Mesendoderm (in vitro differentiated cells): Measurements from ENCODE around the gene GABBR2.

Source experiments
- DNase-seq: peaks from one replicate; pipeline ENCODE4 v3.0.0; 2013
- H2AK5ac ChIP-seq: 2 replicates; pipeline ENCODE4 v1.6.1; 2013; ENCODE audit warnings: low read length, inconsistent platforms
- H2BK120ac ChIP-seq: 2 replicates; pipeline ENCODE4 v1.6.1; 2013; ENCODE audit warnings: low read depth, mild to moderate bottlenecking, low read length, moderate library complexity, mixed read lengths
- H2BK15ac ChIP-seq: replicated peaks from 2 replicates; pipeline ENCODE4 v1.6.1; 2013; ENCODE audit warnings: low read depth, mild to moderate bottlenecking, moderate library complexity
- H2BK5ac ChIP-seq: 2 replicates; pipeline ENCODE4 v1.6.1; 2013; ENCODE audit warnings: low read length, inconsistent platforms
- H3K18ac ChIP-seq: 2 replicates; pipeline ENCODE4 v1.6.1; 2013; ENCODE audit warnings: mild to moderate bottlenecking, low read length, mixed read lengths
- H3K23ac ChIP-seq: one replicate; pipeline ENCODE4 v1.6.1; 2013; ENCODE audit warnings: low read length
- H3K27ac ChIP-seq: 2 replicates; pipeline ENCODE4 v1.5.1; 2013; ENCODE audit warnings: low read depth, mild to moderate bottlenecking, inconsistent platforms, low read length, moderate library complexity
- H3K27me3 ChIP-seq: 2 replicates; pipeline ENCODE4 v1.6.1; 2013; ENCODE audit warnings: low read length, control low read depth, mild to moderate bottlenecking, inconsistent platforms; ENCODE audit not compliant: insufficient read depth, poor library complexity
- H3K36me3 ChIP-seq: 2 replicates; pipeline ENCODE4 v1.6.1; 2013; ENCODE audit warnings: low read length, inconsistent platforms; ENCODE audit not compliant: control insufficient read depth, insufficient read depth
- H3K4ac ChIP-seq: one replicate; pipeline ENCODE4 v1.6.1; 2013; ENCODE audit warnings: low read depth, mild to moderate bottlenecking, low read length, moderate library complexity
- H3K4me1 ChIP-seq: 2 replicates; pipeline ENCODE4 v1.6.1; 2013; ENCODE audit warnings: low read depth, low read length, inconsistent platforms; ENCODE audit not compliant: control insufficient read depth
- H3K4me2 ChIP-seq: 2 replicates; pipeline ENCODE4 v1.6.1; 2013; ENCODE audit warnings: low read length
- H3K4me3 ChIP-seq: 2 replicates; pipeline ENCODE4 v1.5.1; 2013; ENCODE audit warnings: mild to moderate bottlenecking, low read length
- H3K56ac ChIP-seq: one replicate; pipeline ENCODE4 v1.6.1; 2013; ENCODE audit warnings: low read length
- H3K79me1 ChIP-seq: 2 replicates; pipeline ENCODE4 v1.6.1; 2013; ENCODE audit warnings: low read length, inconsistent platforms
- H3K79me2 ChIP-seq: 2 replicates; pipeline ENCODE4 v1.6.1; 2013; ENCODE audit warnings: mild to moderate bottlenecking, low read length; ENCODE audit not compliant: control insufficient read depth, insufficient read depth
- H3K9ac ChIP-seq: 2 replicates; pipeline ENCODE4 v1.6.1; 2013; ENCODE audit warnings: low read length, inconsistent platforms
- H4K5ac ChIP-seq: one replicate; pipeline ENCODE4 v1.6.1; 2013; ENCODE audit warnings: low read length
- H4K8ac ChIP-seq: one replicate; pipeline ENCODE4 v1.6.1; 2013; ENCODE audit warnings: low read depth, mild to moderate bottlenecking, control low read depth, low read length, moderate library complexity
- WGBS: extraction: QIAGEN DNeasy Blood & Tissue Kit; methylation state at CpG from one replicate; pipeline ENCODE4 v1.1.7; 2013; ENCODE audit warnings: low lambda C conversion rate, missing lambda C conversion rate; ENCODE audit not compliant: insufficient coverage; ENCODE audit errors: extremely low coverage; 5-methylcytosine and 5-hydroxymethylcytosine counted together

The GABBR2 gene

DNA sequence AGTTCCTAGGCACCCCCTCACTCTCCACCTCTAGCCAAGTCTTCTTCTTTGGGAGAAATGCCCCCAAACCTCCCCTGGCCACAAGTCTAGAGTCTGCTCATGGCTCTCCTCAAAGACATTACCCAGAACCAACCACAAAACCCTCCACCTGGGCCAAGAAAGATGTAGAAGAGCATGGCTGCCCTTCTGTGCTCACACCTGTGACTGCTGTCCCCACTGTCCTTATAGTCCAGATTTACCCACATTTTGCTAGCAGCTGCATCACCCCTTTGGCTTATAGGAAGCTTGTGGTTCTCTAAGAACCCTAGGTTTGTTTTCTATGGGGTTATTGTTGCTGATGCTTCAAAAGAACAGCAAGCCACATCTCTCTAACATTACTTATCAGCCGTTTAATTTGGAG lies 6.1 kb upstream of the GABBR2 start:
- no peak overlapping the region for H3K18ac ChIP-seq
- H2AK5ac ChIP-seq: no peak overlapping the region
- no peaks in the 10 kb centered on the region for H3K79me2 ChIP-seq
- no peak overlapping the region for H4K5ac ChIP-seq
- H2BK15ac ChIP-seq: no peak overlapping the region
- no peaks in the 10 kb centered on the region for H3K4me1 ChIP-seq
- H3K27ac ChIP-seq: no peak overlapping the region
- WGBS: no CpG with 5 or more reads among the region's 1 CpG
- H3K4me3 ChIP-seq: no peak overlapping the region
- no peak overlapping the region for H3K23ac ChIP-seq
- no peak overlapping the region for H3K56ac ChIP-seq
- H2BK120ac ChIP-seq: no peak overlapping the region
- H3K4ac ChIP-seq: no peak overlapping the region
- no peaks in the 10 kb centered on the region for H3K36me3 ChIP-seq
- DNase-seq: no peak
- peaks cover 6% of the 10 kb centered on the region for H3K27me3 ChIP-seq
- no peak overlapping the region for H2BK5ac ChIP-seq
- H3K79me1 ChIP-seq: no peaks in the 10 kb centered on the region
- H3K4me2 ChIP-seq: no peak overlapping the region
- H3K9ac ChIP-seq: no peak overlapping the region
- no peak overlapping the region for H4K8ac ChIP-seq

DNA sequence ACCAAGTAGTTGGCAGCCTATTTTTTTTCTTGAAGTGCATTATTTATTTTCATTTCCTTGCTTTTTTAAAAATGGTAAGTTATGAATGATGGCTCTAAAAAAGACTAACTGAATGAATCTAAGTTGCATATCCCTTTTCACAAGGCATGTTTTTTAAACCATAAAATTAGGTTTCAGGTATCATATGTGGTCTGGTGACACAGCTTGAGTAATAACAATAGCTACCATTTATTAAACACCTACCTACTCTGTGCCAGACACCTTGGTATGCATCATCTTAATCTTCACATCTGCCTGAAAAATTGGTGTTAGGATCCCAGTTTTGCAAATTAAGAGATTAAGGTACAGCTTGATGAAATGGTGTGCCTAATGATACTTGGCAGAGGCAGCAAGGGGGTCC lies 4.3 kb upstream of the GABBR2 start:
- Histone ChIP-seq H3K79me2 (no peaks in the 10 kb centered on the region), H3K36me3 (no peaks in the 10 kb centered on the region), H2BK15ac (no peak overlapping the region), H2BK120ac (no peak overlapping the region), H3K23ac (no peak overlapping the region), H3K4me2 (no peak overlapping the region), H3K79me1 (no peaks in the 10 kb centered on the region), H3K4ac (no peak overlapping the region), H3K4me3 (no peak overlapping the region), H3K27me3 (peaks cover 16% of the 10 kb centered on the region), H3K9ac (no peak overlapping the region), H4K5ac (no peak overlapping the region), H3K27ac (no peak overlapping the region), H2BK5ac (no peak overlapping the region), H3K18ac (no peak overlapping the region), H4K8ac (no peak overlapping the region), H3K56ac (no peak overlapping the region), H2AK5ac (no peak overlapping the region), H3K4me1 (no peaks in the 10 kb centered on the region)
- no peak for DNase-seq

DNA sequence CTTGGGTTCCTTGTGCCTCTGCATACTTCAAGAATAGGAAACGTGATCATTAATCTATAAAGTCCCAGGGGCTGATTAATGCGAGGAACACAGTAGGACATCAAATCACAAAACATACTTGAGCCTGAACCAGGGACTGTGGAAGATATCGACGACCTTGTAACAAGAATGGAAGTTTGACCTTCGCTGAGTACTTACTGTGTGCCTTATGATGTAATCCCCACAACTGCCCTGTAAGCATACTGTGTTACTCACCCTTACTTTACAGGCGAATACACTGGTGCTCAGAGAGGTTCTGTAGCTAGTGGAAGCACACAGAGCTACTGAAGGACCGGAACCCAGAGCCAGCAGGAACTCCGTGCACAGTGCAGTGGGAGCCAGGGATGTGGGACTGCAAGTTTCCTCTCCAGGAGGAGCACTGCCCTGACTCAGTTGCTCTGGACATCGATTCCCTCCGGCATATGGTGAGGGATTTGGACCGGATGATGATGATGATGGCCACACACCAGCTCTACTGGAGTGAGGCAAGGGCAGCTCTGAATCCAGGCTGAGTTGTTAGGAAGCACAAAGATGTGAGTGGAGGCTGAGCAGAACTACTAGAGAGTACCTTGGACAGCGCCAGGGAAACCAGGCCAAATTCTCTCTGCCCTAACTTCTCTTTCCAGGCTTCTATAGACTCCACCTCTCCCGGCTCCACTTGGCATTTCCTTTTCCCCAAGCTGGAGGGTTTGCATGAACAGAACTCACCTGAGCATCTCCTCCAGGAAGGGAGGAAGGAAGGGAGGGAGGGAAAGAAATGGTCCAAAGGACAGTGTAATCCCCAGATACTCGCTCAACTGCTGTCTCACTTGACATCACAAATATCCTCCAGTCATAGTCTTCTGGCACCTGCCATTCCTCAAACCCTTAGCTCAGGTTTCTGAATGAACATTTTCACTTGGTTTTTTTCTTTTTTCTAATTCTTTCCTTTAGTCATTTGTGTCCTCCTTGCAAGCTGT lies 1.5 kb upstream of the GABBR2 start:
- no peaks in the 10 kb centered on the region for H3K36me3 ChIP-seq
- no peak overlapping the region for H3K23ac ChIP-seq
- H2BK120ac ChIP-seq: no peak overlapping the region
- no peak overlapping the region for H4K8ac ChIP-seq
- no peak overlapping the region for H2BK15ac ChIP-seq
- H3K4ac ChIP-seq: no peak overlapping the region
- no peaks in the 10 kb centered on the region for H3K4me1 ChIP-seq
- WGBS: no CpG with 5 or more reads among the region's 14 CpGs
- H3K4me2 ChIP-seq: no peak overlapping the region
- H3K27me3 ChIP-seq: peaks cover 27% of the 10 kb centered on the region
- no peak overlapping the region for H3K9ac ChIP-seq
- no peak overlapping the region for H2AK5ac ChIP-seq
- H3K79me1 ChIP-seq: no peaks in the 10 kb centered on the region
- H3K4me3 ChIP-seq: no peak overlapping the region
- no peak overlapping the region for H4K5ac ChIP-seq
- H3K27ac ChIP-seq: no peak overlapping the region
- DNase-seq: peak; percentile 63
- no peak overlapping the region for H2BK5ac ChIP-seq
- H3K56ac ChIP-seq: no peak overlapping the region
- H3K79me2 ChIP-seq: no peaks in the 10 kb centered on the region
- H3K18ac ChIP-seq: no peak overlapping the region

GRCh38 chr9:98708103-98708932 lies 417 bp downstream of the GABBR2 start:
- no CpG with 5 or more reads among the region's 89 CpGs for WGBS
- Histone ChIP-seq H3K9ac (no peak overlapping the region), H3K4me1 (no peaks in the 10 kb centered on the region), H3K79me1 (no peaks in the 10 kb centered on the region), H3K27me3 (peaks cover 27% of the 10 kb centered on the region), H3K79me2 (no peaks in the 10 kb centered on the region), H3K36me3 (no peaks in the 10 kb centered on the region), H2AK5ac (no peak overlapping the region), H3K4me3 (no peak overlapping the region), H2BK15ac (no peak overlapping the region), H4K5ac (no peak overlapping the region), H2BK120ac (no peak overlapping the region), H2BK5ac (no peak overlapping the region), H3K23ac (no peak overlapping the region), H3K18ac (peak overlapping the region; percentile 0), H3K27ac (no peak overlapping the region), H3K4ac (no peak overlapping the region), H4K8ac (no peak overlapping the region), H3K4me2 (peak overlapping the region; percentile 39), H3K56ac (peak overlapping the region; percentile 46)
- DNase-seq: peak; percentile 10

DNA sequence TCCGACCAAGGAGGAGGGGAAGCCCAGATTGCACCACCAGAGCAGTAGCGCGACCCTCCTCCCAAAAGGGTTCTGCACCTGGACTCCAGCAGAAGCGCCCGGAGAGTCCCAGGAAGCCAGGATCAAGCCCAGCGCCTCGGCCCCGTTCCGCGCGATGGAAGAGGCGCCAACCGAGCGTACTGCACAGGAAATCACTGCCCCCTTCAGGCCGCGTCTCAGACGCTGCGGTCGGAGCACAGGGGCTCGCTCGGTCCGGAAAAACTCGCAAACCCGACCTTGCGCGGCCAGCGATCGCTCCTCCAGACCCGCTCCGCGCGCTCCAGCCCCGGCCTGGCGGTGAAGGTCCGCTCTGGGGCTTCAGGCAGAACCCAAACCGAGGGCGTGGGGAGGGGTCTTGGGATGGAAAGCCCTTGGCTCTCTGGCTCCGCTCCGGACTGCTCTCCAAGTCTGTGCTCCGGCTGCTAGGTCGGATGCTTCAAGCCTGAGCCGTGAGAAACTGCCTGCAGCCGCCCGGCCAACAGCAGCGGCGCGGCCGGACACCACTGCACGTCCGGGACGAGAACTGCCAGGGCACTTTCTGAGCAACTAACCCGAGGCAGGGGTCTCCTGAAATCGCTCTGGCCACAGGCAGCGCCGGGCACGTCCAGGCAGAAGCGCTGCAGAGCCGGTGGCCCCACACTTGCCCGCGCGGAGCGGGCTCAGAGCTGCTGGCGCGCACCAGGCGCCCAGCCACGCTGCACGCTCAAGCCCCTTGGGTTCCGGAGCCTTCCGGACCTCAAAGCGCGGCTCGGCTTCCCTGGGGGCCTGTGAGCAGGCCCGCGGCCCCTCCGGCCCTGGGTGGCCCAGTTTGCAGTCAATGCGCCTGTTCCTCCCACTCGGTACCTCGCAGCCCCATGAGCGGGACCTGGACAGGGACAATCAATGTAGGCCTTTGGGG lies 1.3 kb downstream of the GABBR2 start:
- no peaks in the 10 kb centered on the region for H3K4me1 ChIP-seq
- H2BK15ac ChIP-seq: no peak overlapping the region
- H3K4me3 ChIP-seq: no peak overlapping the region
- no peak overlapping the region for H3K18ac ChIP-seq
- no peaks in the 10 kb centered on the region for H3K79me2 ChIP-seq
- H3K27ac ChIP-seq: no peak overlapping the region
- peak overlapping the region; percentile 28 for H3K9ac ChIP-seq
- H3K56ac ChIP-seq: peak overlapping the region; percentile 54
- no peaks in the 10 kb centered on the region for H3K79me1 ChIP-seq
- peak; percentile 87 for DNase-seq
- WGBS: no CpG with 5 or more reads among the region's 79 CpGs
- H2AK5ac ChIP-seq: no peak overlapping the region
- no peak overlapping the region for H3K4ac ChIP-seq
- H2BK5ac ChIP-seq: no peak overlapping the region
- H3K27me3 ChIP-seq: peaks cover 27% of the 10 kb centered on the region
- H4K8ac ChIP-seq: no peak overlapping the region
- no peaks in the 10 kb centered on the region for H3K36me3 ChIP-seq
- peak overlapping the region; percentile 63 for H3K4me2 ChIP-seq
- H3K23ac ChIP-seq: no peak overlapping the region
- no peak overlapping the region for H4K5ac ChIP-seq
- H2BK120ac ChIP-seq: no peak overlapping the region
